Left forelimb (tissue), 1 donor: ENCODE results near the gene IDI2.
"Not testable (repeated sequence)": the region's sequence is repeated elsewhere in the genome, so short reads cannot be mapped to it uniquely, and the experiment has no call there.

ENCODE experiments used
- DNase-seq: peaks from one replicate; pipeline ENCODE4 v3.0.0-alpha.2; 2018; ENCODE audit warnings: low spot score

Gene IDI2

GRCh38 chr10:1047937-1048336, 22.3 kb upstream of the IDI2 start:
- DNase-seq, result no peak

GRCh38 chr10:1045415-1045814, 19.8 kb upstream of the IDI2 start:
- DNase-seq, result no peak

- DNase-seq, result no peak
Observed at GRCh38 chr10:1044964-1045363, 19.3 kb upstream of the IDI2 start.

GRCh38 chr10:1044146-1044545, 18.5 kb upstream of the IDI2 start:
- DNase-seq, result no peak

GRCh38 chr10:1043532-1043995, 17.9 kb upstream of the IDI2 start:
- DNase-seq, result no peak

GRCh38 chr10:1041514-1041913, 15.9 kb upstream of the IDI2 start:
- DNase-seq, result no peak

GRCh38 chr10:1040133-1040532, 14.5 kb upstream of the IDI2 start:
- DNase-seq, result no peak

GRCh38 chr10:1038769-1039168, 13.1 kb upstream of the IDI2 start:
- not testable (repeated sequence) for DNase-seq

GRCh38 chr10:1037098-1037497, 11.4 kb upstream of the IDI2 start:
- no peak for DNase-seq

- DNase-seq, result no peak
Observed at GRCh38 chr10:1036341-1036791, 10.7 kb upstream of the IDI2 start.

- no peak for DNase-seq
Observed at GRCh38 chr10:1035201-1035600, 9.5 kb upstream of the IDI2 start.

- DNase-seq, result no peak
Observed at GRCh38 chr10:1034758-1035157, 9.1 kb upstream of the IDI2 start.

- DNase-seq, result no peak
Observed at GRCh38 chr10:1033601-1034000, 7.9 kb upstream of the IDI2 start.

GRCh38 chr10:1029838-1030237, 4.2 kb upstream of the IDI2 start:
- DNase-seq, result no peak

GRCh38 chr10:1026578-1026977, 919 bp upstream of the IDI2 start:
- no peak for DNase-seq

GRCh38 chr10:1024103-1024502, 1.6 kb downstream of the IDI2 start:
- no peak for DNase-seq

GRCh38 chr10:1022413-1022812, 3.2 kb downstream of the IDI2 start:
- DNase-seq, result no peak

- no peak for DNase-seq
Observed at GRCh38 chr10:1020958-1021357, 4.7 kb downstream of the IDI2 start.

- DNase-seq, result no peak
Observed at GRCh38 chr10:1020460-1020859, 5.2 kb downstream of the IDI2 start.

- no peak for DNase-seq
Observed at GRCh38 chr10:1019362-1019761, 6.3 kb downstream of the IDI2 start.

- DNase-seq, result no peak
Observed at GRCh38 chr10:1015688-1016087, 10.0 kb downstream of the IDI2 start.

- DNase-seq, result no peak
Observed at GRCh38 chr10:1011696-1012095, 14.0 kb downstream of the IDI2 start.

- DNase-seq, result no peak
Observed at GRCh38 chr10:1010703-1011102, 15.0 kb downstream of the IDI2 start.

GRCh38 chr10:1009947-1010346, 15.7 kb downstream of the IDI2 start:
- not testable (repeated sequence) for DNase-seq

- no peak for DNase-seq
Observed at GRCh38 chr10:1009071-1009494, 16.6 kb downstream of the IDI2 start.
